Loucy (cell line): ENCODE results near the gene CELF5.

ENCODE experiments used
- H2AFZ ChIP-seq: fragments of 200-600 bp; sonication (generic); 2 replicates; pipeline ENCODE4 v1.6.0; 2016; ENCODE audit warnings: antibody characterized with exemption, mild to moderate bottlenecking, low read length, moderate library complexity
- H3F3A ChIP-seq: fragments of 200-600 bp; 2 replicates; pipeline ENCODE4 v1.6.0; 2016; ENCODE audit warnings: antibody characterized with exemption, low read depth, mild to moderate bottlenecking
- H3K27me3 ChIP-seq: fragments of 200-600 bp; sonication (generic); 2 replicates; pipeline ENCODE4 v1.6.1; 2014; ENCODE audit warnings: low read length, mild to moderate bottlenecking; ENCODE audit not compliant: insufficient read depth, poor library complexity, severe bottlenecking
- H3K36me3 ChIP-seq: fragments of 200-600 bp; sonication (generic); 2 replicates; pipeline ENCODE4 v1.6.1; 2016; ENCODE audit warnings: low read length; ENCODE audit not compliant: insufficient read depth
- H3K4me1 ChIP-seq: fragments of 200-600 bp; sonication (generic); 2 replicates; pipeline ENCODE4 v1.5.1; 2014; ENCODE audit warnings: low read length, mild to moderate bottlenecking; ENCODE audit not compliant: insufficient read depth, poor library complexity, severe bottlenecking
- H3K4me2 ChIP-seq: fragments of 200-600 bp; sonication (generic); 2 replicates; pipeline ENCODE4 v1.6.0; 2014; ENCODE audit warnings: antibody characterized with exemption, low read length, low read depth, mild to moderate bottlenecking; ENCODE audit not compliant: poor library complexity, severe bottlenecking
- H3K4me3 ChIP-seq: fragments of 200-600 bp; sonication (generic); 2 replicates; pipeline ENCODE4 v1.5.1; 2014; ENCODE audit warnings: low read length, mild to moderate bottlenecking, mixed read lengths; ENCODE audit not compliant: poor library complexity, severe bottlenecking
- H3K79me2 ChIP-seq: fragments of 200-600 bp; sonication (generic); 2 replicates; pipeline ENCODE4 v1.6.1; 2014; ENCODE audit warnings: low read length; ENCODE audit not compliant: insufficient read depth
- H3K9ac ChIP-seq: fragments of 200-600 bp; sonication (generic); 2 replicates; pipeline ENCODE4 v1.6.0; 2014; ENCODE audit warnings: mild to moderate bottlenecking, low read depth, low read length, moderate library complexity; ENCODE audit not compliant: poor library complexity, severe bottlenecking
- H3K9me2 ChIP-seq: fragments of 200-600 bp; sonication (generic); replicated peaks from 2 replicates; pipeline ENCODE4 v1.6.1; 2016; ENCODE audit warnings: low read depth, low read length, mixed read lengths
- H3K9me3 ChIP-seq: fragments of 200-600 bp; sonication (generic); 2 replicates; pipeline ENCODE4 v1.6.1; 2014; ENCODE audit warnings: mild to moderate bottlenecking, antibody characterized with exemption, low read length, low read depth; ENCODE audit not compliant: insufficient read depth
- H4K20me1 ChIP-seq: fragments of 200-600 bp; sonication (generic); 2 replicates; pipeline ENCODE4 v1.6.0; 2014; ENCODE audit warnings: antibody characterized with exemption, low read length, mild to moderate bottlenecking; ENCODE audit not compliant: insufficient read depth, poor library complexity, severe bottlenecking
- CTCF ChIP-seq: fragments of 200-600 bp; sonication (generic); conservative IDR thresholded peaks from 2 replicates; pipeline ENCODE4 v1.5.1; 2014; ENCODE audit warnings: mild to moderate bottlenecking, antibody characterized with exemption, low read length
- EZH2phosphoT487 ChIP-seq: fragments of 200-600 bp; IDR thresholded peaks from 2 replicates; pipeline ENCODE4 v1.6.1; 2018; ENCODE audit warnings: antibody characterized with exemption, mild to moderate bottlenecking, moderate library complexity, borderline replicate concordance

Gene CELF5

GRCh38 chr19:3178377-3178972 is 46.0 kb upstream of the CELF5 start, which contains the start of gene S1PR4:
S1PR4 (plus strand) TSS chr19:3178769; CDS start chr19:3178793, 24 bp downstream.
- Histone ChIP-seq H3K9ac (peak within 1 kb of the TSS; percentile 99), H3K9me3 (no peaks in the 10 kb centered on the region)
- TF ChIP-seq CTCF (peak; percentile 22), EZH2phosphoT487 (no peak)

GRCh38 chr19:3178973-3179738 is 45.3 kb upstream of the CELF5 start:
- no peaks in the 10 kb centered on the region for H3K9me3 ChIP-seq
- no peaks in the 10 kb centered on the region for H3K9me2 ChIP-seq
- peak overlapping the region; percentile 99 for H3K9ac ChIP-seq
- no peak for TF ChIP-seq EZH2phosphoT487
- no peak; the same call in 1 of the 2 replicates for TF ChIP-seq CTCF
- H3K36me3 ChIP-seq = no peaks in the 10 kb centered on the region
- H3K4me3 ChIP-seq = peak overlapping the region; percentile 88
- H3K27me3 ChIP-seq = no peaks in the 10 kb centered on the region
- peak overlapping the region; percentile 99 for H3K4me2 ChIP-seq
- peaks cover 26% of the 10 kb centered on the region for H3K4me1 ChIP-seq
- peaks cover 3% of the 10 kb centered on the region for H3F3A ChIP-seq
- H4K20me1 ChIP-seq = peaks cover 39% of the 10 kb centered on the region
- H3K79me2 ChIP-seq = peaks cover 66% of the 10 kb centered on the region
- H2AFZ ChIP-seq = no peak overlapping the region; the same call in 1 of the 2 replicates

More at GRCh38 chr19:3178377-3178972, 46.0 kb upstream of the CELF5 start, which contains the start of gene S1PR4:
- H3K4me1 ChIP-seq = peaks cover 26% of the 10 kb centered on the region
- H3K36me3 ChIP-seq = no peaks in the 10 kb centered on the region
- H3F3A ChIP-seq = peaks cover 3% of the 10 kb centered on the region
- no peaks in the 10 kb centered on the region for H3K27me3 ChIP-seq
- no peaks in the 10 kb centered on the region for H3K9me2 ChIP-seq
- H2AFZ ChIP-seq = peak within 1 kb of the TSS; percentile 7
- H3K4me3 ChIP-seq = peak within 1 kb of the TSS; percentile 88
- peaks cover 36% of the 10 kb centered on the region for H4K20me1 ChIP-seq
- H3K4me2 ChIP-seq = peak within 1 kb of the TSS; percentile 99
- peaks cover 59% of the 10 kb centered on the region for H3K79me2 ChIP-seq

- H2AFZ ChIP-seq = no peak overlapping the region
- H3K36me3 ChIP-seq = no peaks in the 10 kb centered on the region
- no peaks in the 10 kb centered on the region for H3K9me2 ChIP-seq
- peaks cover 72% of the 10 kb centered on the region for H3K79me2 ChIP-seq
- H3F3A ChIP-seq = peaks cover 3% of the 10 kb centered on the region
- no peak for TF ChIP-seq EZH2phosphoT487
- TF ChIP-seq CTCF = no peak
- H3K4me1 ChIP-seq = peaks cover 26% of the 10 kb centered on the region
- H3K9me3 ChIP-seq = no peaks in the 10 kb centered on the region
- peaks cover 45% of the 10 kb centered on the region for H4K20me1 ChIP-seq
- H3K4me2 ChIP-seq = peak overlapping the region; percentile 99
- peak overlapping the region; percentile 88 for H3K4me3 ChIP-seq
- H3K9ac ChIP-seq = peak overlapping the region; percentile 99
- H3K27me3 ChIP-seq = no peaks in the 10 kb centered on the region
Observed at GRCh38 chr19:3179739-3180293, 44.6 kb upstream of the CELF5 start.
